Measurements from ENCODE around the gene PDE3A.

GRCh38 chr12:20704860-20705259 lies 336.5 kb downstream of the PDE3A start:
- TF ChIP-seq CTCF (IDR thresholded peaks at IDR 0.05 in 2 of 3, conservative IDR thresholded peaks at IDR 0.05 in 1 of 3; ENCODE audit: borderline replicate concordance in 1 of 3, insufficient read depth in 1 of 3, low read depth in 2 of 3, low read length in 2 of 3) = no peak
- no peak for TF ChIP-seq CEBPB (IDR thresholded peaks at IDR 0.05; ENCODE audit: low read depth)
- no peak for TF ChIP-seq POLR2A (IDR thresholded peaks at IDR 0.05; ENCODE audit: borderline replicate concordance, extremely low read depth, insufficient read depth, insufficient read length)
- TF ChIP-seq RAD21 (IDR thresholded peaks at IDR 0.05; ENCODE audit: low read depth) = no peak
- no peak for TF ChIP-seq EZH2 (IDR thresholded peaks at IDR 0.05)
- no peak for TF ChIP-seq ELF1 (IDR thresholded peaks at IDR 0.05; ENCODE audit: borderline replicate concordance, low read depth)
- TF ChIP-seq POLR2AphosphoS5 (IDR thresholded peaks at IDR 0.05; ENCODE audit: low read depth, low read length) = no peak
- no peak for TF ChIP-seq REST (IDR thresholded peaks at IDR 0.05; ENCODE audit: low read depth)

Measured in HCT116 (cell line).